PC-9 (cell line): Measurements from ENCODE around the gene NUP214. TPM values are rescaled to one million over a fixed set of nuclear protein-coding genes. Genes with fewer than 3 reads are reported as not detected.

ENCODE experiments used
- BruUV-seq: library from RNA; stranded (reverse); fragments of 400-500 nt; replicated peaks from 2 replicates; lab custom pipeline; 2021; lab: Mats Ljungman, UMichigan
- CTCF ChIA-PET: fragments of 300-600 bp; sonication (Branson Sonifier 250); formaldehyde crosslinking; loops from one replicate; lab custom pipeline; 2022; ENCODE audit warnings: antibody characterized with exemption; lab: Charles Lee
- POLR2A ChIA-PET: fragments of 300-600 bp; sonication (Branson Sonifier 250); formaldehyde crosslinking; loops from one replicate; lab custom pipeline; 2022; ENCODE audit warnings: antibody characterized with exemption; ENCODE audit not compliant: unreplicated experiment; lab: Charles Lee
- DNase-seq, 2 experiments: peaks; one replicate each; pipeline versions ENCODE4 v3.0.0 to v3.0.0-alpha.2; 2015 to 2022; ENCODE audit warnings: mixed read lengths in 1 of 2
- H2AFZ ChIP-seq: fragments of 200-600 bp; sonication (generic); 2 replicates; pipeline ENCODE4 v1.8.1; 2017; ENCODE audit warnings: antibody characterized with exemption
- H3F3A ChIP-seq: fragments of 200-600 bp; sonication (generic); 2 replicates; pipeline ENCODE4 v1.8.1; 2017; ENCODE audit warnings: antibody characterized with exemption, mild to moderate bottlenecking, low read depth; ENCODE audit not compliant: insufficient read depth
- H3K27ac ChIP-seq: fragments of 200-600 bp; sonication (generic); 2 replicates; pipeline ENCODE4 v1.6.1; 2016; ENCODE audit warnings: mixed run types
- H3K27me3 ChIP-seq: fragments of 200-600 bp; sonication (generic); 2 replicates; pipeline ENCODE4 v1.6.1; 2016; ENCODE audit warnings: low read depth, mixed run types; ENCODE audit not compliant: insufficient read depth
- H3K36me3 ChIP-seq: fragments of 200-600 bp; sonication (generic); 2 replicates; pipeline ENCODE4 v1.6.1; 2016; ENCODE audit warnings: low read depth, mixed run types
- H3K4me1 ChIP-seq: fragments of 200-600 bp; sonication (generic); replicated peaks from 2 replicates; pipeline ENCODE4 v1.6.1; 2016; ENCODE audit warnings: mixed run types; ENCODE audit not compliant: insufficient read depth
- H3K4me2 ChIP-seq: fragments of 200-600 bp; sonication (generic); 2 replicates; pipeline ENCODE4 v1.6.1; 2017; ENCODE audit warnings: mixed run types
- H3K4me3 ChIP-seq: fragments of 200-600 bp; sonication (generic); 2 replicates; pipeline ENCODE4 v1.6.1; 2016; ENCODE audit warnings: mixed run types
- H3K79me2 ChIP-seq: fragments of 200-600 bp; sonication (generic); 2 replicates; pipeline ENCODE4 v1.6.1; 2017; ENCODE audit warnings: low read depth, mixed run types
- H3K9me2 ChIP-seq: fragments of 200-600 bp; sonication (generic); 2 replicates; pipeline ENCODE4 v1.8.1; 2017; ENCODE audit warnings: mild to moderate bottlenecking; ENCODE audit not compliant: insufficient read depth
- H3K9me3 ChIP-seq: fragments of 200-600 bp; sonication (generic); 2 replicates; pipeline ENCODE4 v1.8.1; 2016; ENCODE audit warnings: low read depth; ENCODE audit not compliant: insufficient read depth
- H4K20me1 ChIP-seq: fragments of 200-600 bp; sonication (generic); 2 replicates; pipeline ENCODE4 v1.8.1; 2017; ENCODE audit not compliant: insufficient read depth
- CTCF ChIP-seq: fragments of 200-600 bp; sonication (generic); conservative IDR thresholded peaks from 2 replicates; pipeline ENCODE4 v1.6.1; 2017; ENCODE audit warnings: mixed run types, antibody characterized with exemption, mild to moderate bottlenecking, moderate library complexity
- EZH2 ChIP-seq: fragments of 200-600 bp; sonication (generic); IDR thresholded peaks from 2 replicates; pipeline ENCODE4 v1.8.0; 2017; ENCODE audit warnings: antibody characterized with exemption, low read depth
- intact Hi-C: fragments of 100-400 bp; cut with micrococcal nuclease; formaldehyde crosslinking; loops from one replicate; pipeline ENCODE4 v1.10.0; 2022; ENCODE audit not compliant: unreplicated experiment
- total RNA-seq: library from RNA; stranded (reverse); gene quantifications from 2 replicates; pipeline ENCODE4 v1.2.3, GENCODE V29; 2021

NUP214 gene
- total RNA-seq, 1 experiment from 2014 or later = 59.0 TPM

DNA sequence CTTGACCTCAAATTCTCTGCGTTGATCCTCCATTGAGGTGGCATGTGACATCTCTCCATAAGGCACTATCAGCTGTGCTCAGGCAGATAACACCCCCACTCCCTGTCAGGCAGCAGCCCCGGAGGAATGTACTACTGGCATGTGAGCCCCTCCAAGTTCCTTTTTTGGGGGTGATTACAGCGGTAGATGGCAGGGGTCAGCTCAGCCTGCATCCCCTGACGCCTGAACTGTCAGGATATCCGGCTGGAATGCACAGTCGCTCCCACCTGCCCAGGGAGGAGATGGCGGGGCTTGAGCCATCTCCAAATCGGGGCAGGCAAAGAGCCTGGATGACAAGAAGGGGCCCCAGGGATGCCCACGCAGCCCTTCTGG, 110.1 kb downstream of the NUP214 start:
- ChIA-PET POLR2A (interaction anchor here (0.7 kb wide), 1 partner anchor 197 kb away, joined by 4 read pairs; no protein-coding TSS in a partner anchor), CTCF (no interaction called here)
- no peaks in the 10 kb centered on the region for H3K27me3 ChIP-seq
- H3F3A ChIP-seq = peaks cover 6% of the 10 kb centered on the region
- intact Hi-C loops = no loop called here
- BruUV-seq = no TSS peak
- H4K20me1 ChIP-seq = no peaks in the 10 kb centered on the region
- H2AFZ ChIP-seq = no peak overlapping the region
- H3K27ac ChIP-seq = no peak overlapping the region
- no peak overlapping the region for H3K4me3 ChIP-seq
- H3K79me2 ChIP-seq = no peaks in the 10 kb centered on the region
- TF ChIP-seq CTCF (no peak), EZH2 (no peak)
- 0 out of 2 replicates have a peak, but pooled peaks cover 8% of the 10 kb centered on the region for H3K36me3 ChIP-seq
- no peaks in the 10 kb centered on the region for H3K4me1 ChIP-seq
- H3K4me2 ChIP-seq = no peak overlapping the region
- no peak for DNase-seq
- no peaks in the 10 kb centered on the region for H3K9me2 ChIP-seq
- no peaks in the 10 kb centered on the region for H3K9me3 ChIP-seq

- no peak overlapping the region for H2AFZ ChIP-seq
- H3K4me2 ChIP-seq = no peak overlapping the region
- no peak for TF ChIP-seq CTCF
- TF ChIP-seq EZH2 = no peak
- no peaks in the 10 kb centered on the region for H3K9me3 ChIP-seq
- H3K36me3 ChIP-seq = 0 out of 2 replicates have a peak, but pooled peaks cover 8% of the 10 kb centered on the region
- H3K27ac ChIP-seq = no peak overlapping the region
- no peaks in the 10 kb centered on the region for H3K4me1 ChIP-seq
- TSS peak; percentile 9 for BruUV-seq
- ChIA-PET POLR2A (no interaction called here), CTCF (no interaction called here)
- H3K4me3 ChIP-seq = no peak overlapping the region
- H3K27me3 ChIP-seq = no peaks in the 10 kb centered on the region
- H3K9me2 ChIP-seq = no peaks in the 10 kb centered on the region
- intact Hi-C loops = no loop called here
- peaks cover 6% of the 10 kb centered on the region for H3F3A ChIP-seq
- DNase-seq = no peak
- no peaks in the 10 kb centered on the region for H3K79me2 ChIP-seq
- no peaks in the 10 kb centered on the region for H4K20me1 ChIP-seq
Observed at GRCh38 chr9:131236161-131236560, 110.8 kb downstream of the NUP214 start.

- Histone ChIP-seq H4K20me1 (no peaks in the 10 kb centered on the region), H3K9me2 (no peaks in the 10 kb centered on the region), H3K4me3 (no peak overlapping the region), H2AFZ (no peak overlapping the region), H3K27ac (no peak overlapping the region), H3K4me1 (no peaks in the 10 kb centered on the region), H3K79me2 (no peaks in the 10 kb centered on the region), H3K27me3 (no peaks in the 10 kb centered on the region), H3K36me3 (0 out of 2 replicates have a peak, but pooled peaks cover 3% of the 10 kb centered on the region), H3K4me2 (no peak overlapping the region), H3F3A (peaks cover 6% of the 10 kb centered on the region), H3K9me3 (no peaks in the 10 kb centered on the region)
- no TSS peak for BruUV-seq
- intact Hi-C loops = no loop called here
- ChIA-PET CTCF (interaction anchor here (0.6 kb wide), 1 partner anchor 411 kb away, joined by 5 read pairs; no protein-coding TSS in a partner anchor), POLR2A (no interaction called here)
- TF ChIP-seq EZH2 (no peak), CTCF (no peak)
- DNase-seq = no peak
Observed at GRCh38 chr9:131236761-131237160, 111.4 kb downstream of the NUP214 start.
